HG03469 (cell line): ENCODE results near the gene GRIP2.

Source experiments
- ATAC-seq: cut with Tn5 transposase; IDR thresholded peaks from one replicate; pipeline ENCODE4 v1.9.1; 2021; ENCODE audit warnings: mild to moderate bottlenecking, moderate library complexity, moderate number of reproducible peaks; ENCODE audit not compliant: unreplicated experiment

GRIP2 gene

GRCh38 chr3:14488286-14489041 lies 51.7 kb downstream of the GRIP2 start:
- no peak for ATAC-seq

- ATAC-seq, result no peak
Observed at GRCh38 chr3:14487821-14488220, 52.3 kb downstream of the GRIP2 start.

GRCh38 chr3:14487086-14487485 lies 53.1 kb downstream of the GRIP2 start:
- no peak for ATAC-seq

GRCh38 chr3:14486460-14486859 lies 53.7 kb downstream of the GRIP2 start:
- ATAC-seq, result no peak

GRCh38 chr3:14485981-14486380 lies 54.2 kb downstream of the GRIP2 start:
- no peak for ATAC-seq

- ATAC-seq, result no peak
Observed at GRCh38 chr3:14484741-14485140, 55.4 kb downstream of the GRIP2 start.

GRCh38 chr3:14483286-14483685 lies 56.9 kb downstream of the GRIP2 start:
- ATAC-seq, result no peak

- no peak for ATAC-seq
Observed at GRCh38 chr3:14482271-14482721, 57.8 kb downstream of the GRIP2 start.

- no peak for ATAC-seq
Observed at GRCh38 chr3:14481646-14482036, 58.5 kb downstream of the GRIP2 start.

- ATAC-seq, result no peak
Observed at GRCh38 chr3:14481018-14481645, 59.0 kb downstream of the GRIP2 start.

GRCh38 chr3:14480207-14481017 lies 59.7 kb downstream of the GRIP2 start:
- ATAC-seq, result no peak

GRCh38 chr3:14479591-14479990 lies 60.6 kb downstream of the GRIP2 start:
- ATAC-seq, result no peak

GRCh38 chr3:14478956-14479550 lies 61.1 kb downstream of the GRIP2 start:
- ATAC-seq, result no peak

GRCh38 chr3:14477311-14477935 lies 62.7 kb downstream of the GRIP2 start:
- no peak for ATAC-seq

- no peak for ATAC-seq
Observed at GRCh38 chr3:14476583-14477265, 63.4 kb downstream of the GRIP2 start.

- no peak for ATAC-seq
Observed at GRCh38 chr3:14475621-14476020, 64.5 kb downstream of the GRIP2 start.

- no peak for ATAC-seq
Observed at GRCh38 chr3:14474363-14475081, 65.6 kb downstream of the GRIP2 start.

- no peak for ATAC-seq
Observed at GRCh38 chr3:14473411-14473891, 66.7 kb downstream of the GRIP2 start.
